HUES6 (cell line): ENCODE data around the gene ZNF823.
"Not testable (repeated sequence)": the region's sequence is repeated elsewhere in the genome, so short reads cannot be mapped to it uniquely, and the experiment has no call there.

Experiments used
- H3K27ac ChIP-seq: 2 replicates; pipeline ENCODE4 v1.7.0; 2013; ENCODE audit warnings: low read depth, mild to moderate bottlenecking, low read length, inconsistent platforms
- H3K27me3 ChIP-seq: 2 replicates; pipeline ENCODE4 v1.6.1; 2013; ENCODE audit warnings: low read length; ENCODE audit not compliant: control insufficient read depth, insufficient read depth
- H3K36me3 ChIP-seq: 2 replicates; pipeline ENCODE4 v1.6.1; 2013; ENCODE audit warnings: low read length; ENCODE audit not compliant: control insufficient read depth, insufficient read depth
- H3K4me1 ChIP-seq: 2 replicates; pipeline ENCODE4 v1.6.1; 2013; ENCODE audit warnings: low read length; ENCODE audit not compliant: control insufficient read depth, insufficient read depth
- H3K4me3 ChIP-seq: 2 replicates; pipeline ENCODE4 v1.5.1; 2013; ENCODE audit warnings: low read depth, low read length
- H3K9ac ChIP-seq: one replicate; pipeline ENCODE4 v1.6.1; 2013; ENCODE audit warnings: mild to moderate bottlenecking, low read length
- H3K9me3 ChIP-seq: 2 replicates; pipeline ENCODE4 v1.6.1; 2013; ENCODE audit warnings: low read depth, low read length; ENCODE audit not compliant: control insufficient read depth, insufficient read depth

ZNF823 gene

GRCh38 chr19:11680689-11681302, 58.0 kb downstream of the ZNF823 start:
- Histone ChIP-seq H3K36me3 (peaks cover 21% of the 10 kb centered on the region), H3K9me3 (peaks cover 80% of the 10 kb centered on the region), H3K27ac (no peak overlapping the region), H3K27me3 (no peaks in the 10 kb centered on the region), H3K9ac (no peak overlapping the region), H3K4me1 (no peaks in the 10 kb centered on the region), H3K4me3 (no peak overlapping the region)

GRCh38 chr19:11678504-11678903, 60.2 kb downstream of the ZNF823 start:
- no peak overlapping the region for H3K27ac ChIP-seq
- H3K9ac ChIP-seq: no peak overlapping the region
- H3K9me3 ChIP-seq: peaks cover 82% of the 10 kb centered on the region
- no peaks in the 10 kb centered on the region; the same call in 1 of the 2 replicates for H3K27me3 ChIP-seq
- peaks cover 7% of the 10 kb centered on the region for H3K36me3 ChIP-seq
- H3K4me3 ChIP-seq: no peak overlapping the region
- H3K4me1 ChIP-seq: no peaks in the 10 kb centered on the region

- not testable (repeated sequence) for H3K9ac ChIP-seq, H3K4me1 ChIP-seq, H3K4me3 ChIP-seq, H3K27ac ChIP-seq, H3K36me3 ChIP-seq, H3K27me3 ChIP-seq
- peaks cover 74% of the 10 kb centered on the region for H3K9me3 ChIP-seq
Measured at GRCh38 chr19:11676661-11677600, 61.8 kb downstream of the ZNF823 start.

GRCh38 chr19:11675569-11675968, 63.2 kb downstream of the ZNF823 start:
- Histone ChIP-seq H3K4me3 (no peak overlapping the region), H3K36me3 (no peaks in the 10 kb centered on the region), H3K4me1 (no peaks in the 10 kb centered on the region), H3K9me3 (peaks cover 63% of the 10 kb centered on the region), H3K27me3 (no peaks in the 10 kb centered on the region; the same call in 1 of the 2 replicates), H3K9ac (no peak overlapping the region), H3K27ac (no peak overlapping the region)

- Histone ChIP-seq H3K4me3 (peak overlapping the region; percentile 65; the same call in 1 of the 2 replicates), H3K36me3 (no peaks in the 10 kb centered on the region), H3K27me3 (no peaks in the 10 kb centered on the region; the same call in 1 of the 2 replicates), H3K9me3 (peaks cover 52% of the 10 kb centered on the region), H3K27ac (no peak overlapping the region), H3K9ac (no peak overlapping the region), H3K4me1 (no peaks in the 10 kb centered on the region)
Measured at GRCh38 chr19:11674067-11674492, 64.7 kb downstream of the ZNF823 start.

GRCh38 chr19:11673608-11674041, 65.1 kb downstream of the ZNF823 start:
- peaks cover 50% of the 10 kb centered on the region for H3K9me3 ChIP-seq
- H3K9ac ChIP-seq: no peak overlapping the region
- H3K27ac ChIP-seq: no peak overlapping the region
- no peaks in the 10 kb centered on the region for H3K36me3 ChIP-seq
- H3K27me3 ChIP-seq: no peaks in the 10 kb centered on the region; the same call in 1 of the 2 replicates
- H3K4me3 ChIP-seq: peak overlapping the region; percentile 65; the same call in 1 of the 2 replicates
- no peaks in the 10 kb centered on the region for H3K4me1 ChIP-seq
